Measurements from ENCODE around the gene HEY2.
"Not testable (repeated sequence)": the region's sequence is repeated elsewhere in the genome, so short reads cannot be mapped to it uniquely, and the experiment has no call there.

Gene HEY2

DNA sequence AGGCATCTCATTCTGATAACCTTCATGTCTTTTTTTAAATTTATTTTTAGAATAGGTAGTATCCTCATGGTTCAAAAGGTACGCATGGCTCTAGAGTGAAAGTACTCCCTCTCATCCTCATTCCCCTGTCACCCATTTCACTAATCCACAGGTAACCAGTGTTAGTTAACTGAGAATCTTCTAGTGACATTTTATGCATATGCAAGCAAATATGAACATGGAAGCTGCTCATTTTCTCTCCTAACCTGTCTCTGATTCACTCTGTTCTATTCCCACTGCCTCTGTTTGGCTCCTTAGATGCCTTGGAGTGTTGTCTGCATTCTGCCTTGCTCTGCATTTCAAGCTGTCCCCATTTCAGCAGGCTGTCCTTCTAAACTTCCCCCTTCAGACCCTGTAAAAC is 45.9 kb downstream of the HEY2 start:
- DNase-seq (ENCODE audit: low read depth in 2 of 2) = no peak

DNA sequence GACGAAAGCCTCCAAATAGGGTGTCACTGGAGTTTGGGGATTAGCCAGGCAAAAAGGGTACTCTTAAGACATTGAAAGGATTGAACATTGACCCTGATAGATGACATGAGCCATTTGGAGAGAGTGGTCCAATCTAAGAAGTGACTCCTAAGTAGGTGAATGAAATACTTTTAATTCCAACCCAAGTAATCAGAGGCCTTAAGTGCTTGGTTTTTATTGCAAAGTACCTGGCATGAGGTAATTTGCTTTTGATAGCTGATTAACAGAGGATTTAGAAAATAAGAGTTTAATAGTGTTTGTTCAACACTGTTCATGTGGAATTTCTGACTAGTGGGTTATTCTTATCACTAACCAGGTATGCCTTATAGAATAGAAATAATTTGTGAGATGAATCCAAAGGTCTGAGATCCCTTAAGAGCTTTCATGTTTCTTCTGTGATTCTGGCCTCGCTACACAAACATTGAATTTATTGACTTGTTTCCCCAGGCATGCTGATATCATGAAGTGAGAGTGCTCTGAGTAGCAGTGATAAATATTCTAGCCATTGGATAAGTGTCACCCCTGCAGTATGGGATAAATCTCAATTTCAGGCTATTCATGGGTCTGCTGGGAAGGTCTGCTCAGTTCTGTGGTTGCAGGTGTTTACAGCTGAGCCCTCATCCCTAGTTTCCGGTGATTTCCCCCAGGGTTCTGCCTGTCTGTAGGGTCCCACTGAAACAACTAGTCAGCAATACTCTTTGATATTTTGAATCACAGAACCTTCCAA is 47.9 kb downstream of the HEY2 start:
- DNase-seq (ENCODE audit: low read depth in 2 of 2) = no peak

DNA sequence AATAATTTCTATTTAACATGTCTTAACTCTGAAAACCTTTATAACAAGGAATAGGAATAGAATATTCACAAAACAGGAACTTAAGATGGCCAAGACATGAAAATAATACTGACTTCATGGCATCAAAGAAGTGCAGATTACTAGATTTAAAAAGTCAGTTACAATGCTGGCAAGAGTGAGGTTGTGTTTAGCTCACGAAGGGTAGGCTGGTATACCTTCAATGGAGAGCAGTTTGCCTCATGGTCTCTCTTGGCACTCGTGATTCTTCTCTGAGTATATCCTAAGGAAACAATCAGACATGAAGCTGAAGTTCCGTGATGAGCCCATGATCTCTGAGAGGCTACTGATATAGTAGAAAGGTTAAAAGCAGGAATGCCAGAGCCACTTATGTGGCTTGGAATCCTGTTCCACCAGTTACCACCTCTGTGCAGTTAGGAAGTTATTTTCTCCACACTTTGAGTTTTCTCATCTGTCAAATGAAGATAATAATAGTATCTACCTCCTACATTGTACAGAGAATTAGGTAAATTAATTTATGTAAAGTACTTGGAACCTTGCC is 48.5 kb downstream of the HEY2 start:
- no peak for DNase-seq (ENCODE audit: low read depth in 2 of 2)

DNA sequence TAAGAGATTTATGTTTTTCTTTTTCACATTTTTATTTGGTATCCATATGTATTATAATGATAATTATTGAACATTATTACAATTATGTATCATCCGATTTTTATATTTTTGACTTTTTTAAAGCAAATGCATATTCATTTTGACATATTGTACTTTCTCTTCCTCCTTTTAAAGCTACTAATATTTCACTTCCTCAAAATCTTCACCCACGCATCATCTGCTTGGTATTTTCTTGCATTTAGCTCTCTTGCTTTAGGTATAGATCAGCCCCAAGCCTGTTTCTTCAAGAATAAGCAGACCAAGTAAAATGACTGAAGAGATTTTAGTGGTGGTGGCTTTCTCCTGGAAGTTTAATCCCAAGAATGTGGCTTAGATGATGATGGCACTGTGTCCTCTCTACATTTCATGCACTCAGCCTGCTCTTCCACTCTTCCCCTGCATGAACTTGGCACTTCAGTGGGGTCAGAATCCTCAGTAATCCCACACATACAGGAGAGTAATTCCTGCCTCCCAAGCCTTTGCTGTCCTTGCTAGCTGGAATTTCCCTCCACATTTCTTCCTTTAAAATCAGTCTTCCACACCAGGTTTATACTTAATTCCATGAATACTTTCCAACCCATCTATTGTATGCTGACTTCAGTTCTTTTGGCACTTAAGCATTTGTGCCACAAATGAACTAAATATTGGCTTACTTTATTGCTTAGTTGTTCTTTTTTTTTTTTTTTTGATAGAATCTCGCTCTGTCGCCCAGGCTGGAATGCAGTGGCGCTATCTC is 49.5 kb downstream of the HEY2 start:
- DNase-seq (ENCODE audit: low read depth in 2 of 2) = no peak

DNA sequence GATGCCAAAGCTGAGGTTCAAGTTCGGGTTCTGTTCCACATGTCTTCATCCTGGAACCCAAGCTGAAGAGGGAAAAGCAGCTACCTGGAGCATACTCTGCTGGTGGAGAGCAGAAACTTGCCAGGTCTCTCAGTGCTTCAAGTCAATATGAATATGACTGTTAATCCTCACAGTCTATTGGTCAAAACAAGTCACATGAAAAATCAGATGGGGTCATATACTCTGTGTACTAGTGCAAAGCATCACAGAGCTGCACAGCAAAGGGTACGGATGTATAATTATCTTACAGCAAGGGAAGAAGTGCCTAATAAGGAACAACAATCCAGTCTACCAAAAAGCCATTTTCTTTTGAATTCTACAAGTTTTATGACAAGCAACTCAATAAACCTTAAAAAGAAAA is 53.0 kb downstream of the HEY2 start:
- no peak for DNase-seq (ENCODE audit: low read depth in 2 of 2)

DNA sequence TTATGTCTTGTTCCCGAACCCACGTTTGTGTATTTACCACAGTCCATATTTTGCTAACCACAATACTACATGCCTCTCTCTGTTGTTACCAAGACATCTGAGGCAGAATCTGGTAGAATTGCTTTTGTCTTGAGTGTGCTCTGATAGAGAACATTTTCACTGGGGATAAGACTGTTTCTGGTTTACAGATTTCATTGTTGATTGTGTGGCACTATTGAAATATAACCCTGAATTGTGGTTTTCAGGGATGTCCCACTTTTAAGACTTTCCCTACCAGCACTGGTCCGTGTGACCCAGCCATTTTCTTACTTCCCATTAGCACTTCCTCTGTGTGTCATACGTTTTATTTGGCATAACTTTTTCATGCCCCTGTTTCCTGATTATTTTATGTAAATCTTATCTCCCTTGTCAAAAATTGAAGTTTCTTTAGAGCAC is 53.5 kb downstream of the HEY2 start:
- no peak for DNase-seq (ENCODE audit: low read depth in 2 of 2)

DNA sequence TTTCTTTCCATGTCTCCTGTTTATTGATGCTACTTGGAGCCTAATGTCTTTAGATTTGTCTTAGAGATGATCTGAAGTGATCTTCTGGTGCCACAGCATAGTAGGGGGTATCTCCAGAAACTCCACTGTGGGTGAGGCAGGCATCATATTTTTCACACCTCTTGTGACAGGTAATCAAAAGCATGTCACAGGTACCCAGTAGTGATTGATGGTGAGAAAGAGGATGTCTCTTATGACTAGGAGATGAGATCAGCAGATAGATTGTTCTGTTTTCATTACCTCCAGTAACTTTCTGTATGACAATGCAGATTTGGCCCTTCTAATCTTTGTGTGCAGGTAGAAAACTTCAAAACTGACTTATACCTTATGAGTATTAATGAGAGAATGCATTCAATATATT is 54.8 kb downstream of the HEY2 start:
- DNase-seq (ENCODE audit: low read depth in 2 of 2) = no peak

DNA sequence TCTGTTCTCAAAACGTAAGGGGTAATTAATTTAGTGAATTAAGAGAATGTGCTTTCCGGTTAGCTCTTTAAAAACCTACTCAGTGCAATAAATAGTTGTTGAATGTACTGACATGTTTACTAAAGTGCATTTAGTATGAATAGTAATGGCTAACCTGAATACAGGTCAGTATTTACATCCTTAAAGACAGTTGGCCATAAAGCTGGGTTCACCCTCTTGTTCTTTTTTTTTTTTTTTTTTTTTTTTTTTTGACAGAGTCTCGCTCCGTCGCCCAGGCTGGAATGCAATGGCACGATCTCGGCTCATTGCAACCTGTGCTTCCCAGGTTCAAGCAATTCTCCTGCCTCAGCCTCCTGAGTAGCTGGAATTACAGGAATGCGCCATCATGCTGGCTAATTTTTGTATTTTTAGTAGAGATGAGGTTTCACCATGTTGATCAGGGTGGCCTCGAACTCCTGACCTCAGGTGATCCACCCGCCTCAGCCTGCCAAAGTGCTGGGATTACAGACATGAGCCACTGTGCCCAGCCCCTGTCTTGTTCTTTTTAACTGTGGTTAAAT is 55.5 kb downstream of the HEY2 start:
- not testable (repeated sequence) for DNase-seq (ENCODE audit: low read depth in 2 of 2)

DNA sequence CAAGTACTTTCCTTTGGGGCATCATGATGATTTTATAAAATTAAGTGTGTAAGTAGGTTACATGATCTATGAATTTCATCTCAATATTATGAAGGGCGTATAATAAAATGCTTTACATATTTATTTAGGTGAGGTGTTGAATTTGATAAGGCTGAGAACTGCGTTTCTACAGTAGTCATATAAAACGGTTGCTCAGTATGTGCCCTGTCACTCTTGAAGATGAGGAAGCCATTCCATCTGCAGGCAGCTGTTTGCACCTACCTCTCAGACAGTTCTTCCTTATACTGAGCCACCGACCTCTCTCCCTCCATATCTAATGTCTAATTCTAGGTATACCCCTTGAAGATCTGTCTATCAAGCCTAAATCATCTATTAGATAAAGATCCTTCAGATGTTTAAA is 57.4 kb downstream of the HEY2 start:
- no peak for DNase-seq (ENCODE audit: low read depth in 2 of 2)

DNA sequence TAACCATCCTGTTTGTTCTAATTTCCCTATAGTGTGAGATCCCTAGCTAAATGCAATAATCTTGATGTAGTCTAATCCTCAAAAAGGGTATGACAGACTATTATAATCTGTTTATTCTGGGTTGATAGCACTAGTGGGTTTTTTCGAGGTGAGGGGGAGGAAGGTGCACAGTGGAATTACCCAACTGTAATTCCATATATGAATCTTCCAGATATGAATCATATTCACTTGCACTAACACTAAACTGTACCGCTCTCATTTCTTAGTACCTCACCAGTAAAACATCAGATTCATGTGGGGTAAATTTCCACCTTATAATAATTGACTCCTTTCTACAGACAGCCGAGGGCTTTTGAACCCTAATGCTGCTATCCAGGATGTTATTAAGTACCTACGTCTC is 57.9 kb downstream of the HEY2 start:
- no peak for DNase-seq (ENCODE audit: low read depth in 2 of 2)

DNA sequence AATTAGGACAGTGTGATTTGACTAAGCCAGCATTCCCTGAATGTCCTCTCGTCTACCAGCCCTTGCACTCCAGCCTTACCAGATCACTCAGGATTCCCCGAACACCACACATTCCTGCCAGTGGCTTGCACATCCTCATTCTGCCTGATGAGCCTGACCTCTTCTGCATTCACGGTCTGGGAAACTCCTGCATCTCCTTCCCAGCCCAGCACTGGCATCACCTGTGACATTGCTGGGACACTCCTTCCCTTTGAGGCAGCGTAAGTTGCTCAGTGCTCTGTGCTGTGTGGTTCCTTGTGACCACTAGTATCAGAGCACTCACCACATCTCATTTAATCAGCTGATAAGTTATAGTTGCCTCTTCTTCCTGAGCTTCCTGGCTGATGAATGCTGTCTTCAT is 58.6 kb downstream of the HEY2 start:
- no peak for DNase-seq (ENCODE audit: low read depth in 2 of 2)

DNA sequence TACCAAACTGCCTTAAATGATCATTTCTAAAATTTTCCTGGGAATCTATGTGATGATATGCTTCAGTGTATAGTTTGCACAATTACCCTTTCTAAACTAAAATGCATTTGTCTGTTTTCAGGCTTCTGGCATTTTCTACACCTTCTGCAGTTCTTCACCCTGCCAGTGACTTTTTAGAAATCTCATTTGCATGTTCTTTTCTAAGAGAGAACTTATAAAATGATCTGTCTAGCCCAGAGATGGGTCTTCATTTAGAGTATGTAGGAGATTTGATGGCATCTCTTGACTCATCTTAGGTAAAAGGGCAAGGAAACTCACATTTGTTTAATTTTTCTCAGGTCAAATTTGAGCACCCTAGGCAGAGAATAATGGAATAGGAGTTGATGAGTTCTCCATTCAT is 59.2 kb downstream of the HEY2 start:
- no peak for DNase-seq (ENCODE audit: low read depth in 2 of 2)

DNA sequence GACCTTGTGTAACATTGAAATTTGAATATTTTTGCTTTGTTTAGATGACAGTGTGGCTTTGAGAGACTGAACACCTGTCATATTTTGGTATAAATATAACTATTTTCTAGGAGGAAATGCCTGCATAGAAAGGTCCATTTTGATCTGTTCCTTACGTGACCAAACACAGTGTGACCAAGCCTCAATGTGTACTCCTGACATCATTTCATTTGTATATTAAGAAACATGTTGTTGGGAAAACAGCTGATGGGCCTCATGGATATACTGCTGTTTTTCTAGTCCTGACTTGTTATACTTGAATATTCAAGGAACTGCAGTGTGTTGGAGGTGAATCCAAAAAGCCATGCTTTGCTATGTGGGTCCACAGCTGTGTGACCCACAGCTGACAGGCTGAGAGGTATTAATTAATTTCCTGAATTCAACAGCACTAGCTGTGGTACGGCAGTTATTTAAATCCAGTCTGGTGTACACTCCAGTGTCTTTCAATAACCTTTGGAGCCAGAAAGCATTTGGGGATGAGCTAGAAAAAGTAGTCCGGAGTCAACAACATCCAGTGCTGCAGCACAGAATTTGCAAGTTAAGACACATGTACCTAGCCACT is 60.2 kb downstream of the HEY2 start:
- DNase-seq (ENCODE audit: low read depth in 2 of 2) = no peak

DNA sequence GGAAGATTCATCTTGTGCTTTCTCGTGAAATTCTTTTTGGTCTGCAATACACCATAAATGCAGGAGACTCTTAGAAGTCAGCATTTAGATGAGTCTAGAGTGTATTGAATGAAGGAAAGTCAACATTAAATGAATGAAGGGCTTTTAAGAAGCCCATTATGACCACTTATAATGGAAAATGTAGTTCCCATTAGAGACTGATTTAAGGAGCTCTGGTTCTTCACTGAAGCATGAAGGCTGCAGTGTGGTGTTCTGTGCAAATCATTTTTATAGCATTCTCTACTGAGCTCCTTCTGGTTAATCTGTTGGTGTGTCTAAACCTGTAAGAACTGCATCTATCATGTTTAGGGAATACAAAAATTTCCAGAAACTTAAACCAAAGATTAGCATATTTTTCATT is 61.0 kb downstream of the HEY2 start:
- DNase-seq (ENCODE audit: low read depth in 2 of 2) = no peak
